Fibroblast of the aortic adventitia (primary cell): ENCODE results near the gene RFC2. TPM values are rescaled to one million over a fixed set of nuclear protein-coding genes. Genes with fewer than 3 reads are reported as not detected.
"Not testable (repeated sequence)": the region's sequence is repeated elsewhere in the genome, so short reads cannot be mapped to it uniquely, and the experiment has no call there.

Experiments
- DNase-seq: peaks from one replicate; pipeline ENCODE4 v3.0.0-alpha.2; 2010; ENCODE audit warnings: low read depth
- H3K4me3 ChIP-seq: 2 replicates; pipeline ENCODE4 v1.5.1; 2011; ENCODE audit warnings: low read depth, mild to moderate bottlenecking, control low read depth, low read length, moderate library complexity
- total RNA-seq: library from RNA; depleted of rRNA; stranded (reverse); fragments of >200 nt; gene quantifications from 2 replicates; pipeline ENCODE4 v1.2.3, GENCODE V29; 2012; ENCODE audit warnings: low replicate concordance
- TF ChIP-seq, protein P1 (sequence below): IDR thresholded peaks from 2 replicates; pipeline ENCODE4 v1.5.1; 2011; ENCODE audit warnings: mild to moderate bottlenecking, low read length, control low read depth, inconsistent platforms; ENCODE audit not compliant: insufficient read depth

The RFC2 gene
- total RNA-seq, 1 donor: 39.0 TPM

GRCh38 chr7:74217455-74218342, 36.5 kb downstream of the RFC2 start:
- TF ChIP-seq, protein P1, sequence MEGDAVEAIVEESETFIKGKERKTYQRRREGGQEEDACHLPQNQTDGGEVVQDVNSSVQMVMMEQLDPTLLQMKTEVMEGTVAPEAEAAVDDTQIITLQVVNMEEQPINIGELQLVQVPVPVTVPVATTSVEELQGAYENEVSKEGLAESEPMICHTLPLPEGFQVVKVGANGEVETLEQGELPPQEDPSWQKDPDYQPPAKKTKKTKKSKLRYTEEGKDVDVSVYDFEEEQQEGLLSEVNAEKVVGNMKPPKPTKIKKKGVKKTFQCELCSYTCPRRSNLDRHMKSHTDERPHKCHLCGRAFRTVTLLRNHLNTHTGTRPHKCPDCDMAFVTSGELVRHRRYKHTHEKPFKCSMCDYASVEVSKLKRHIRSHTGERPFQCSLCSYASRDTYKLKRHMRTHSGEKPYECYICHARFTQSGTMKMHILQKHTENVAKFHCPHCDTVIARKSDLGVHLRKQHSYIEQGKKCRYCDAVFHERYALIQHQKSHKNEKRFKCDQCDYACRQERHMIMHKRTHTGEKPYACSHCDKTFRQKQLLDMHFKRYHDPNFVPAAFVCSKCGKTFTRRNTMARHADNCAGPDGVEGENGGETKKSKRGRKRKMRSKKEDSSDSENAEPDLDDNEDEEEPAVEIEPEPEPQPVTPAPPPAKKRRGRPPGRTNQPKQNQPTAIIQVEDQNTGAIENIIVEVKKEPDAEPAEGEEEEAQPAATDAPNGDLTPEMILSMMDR: no peak
- H3K4me3 ChIP-seq: no peak overlapping the region
- no peak for DNase-seq

- peak; percentile 19 for DNase-seq
- TF ChIP-seq, protein P1: no peak
- no peak overlapping the region for H3K4me3 ChIP-seq
These were observed 37.8 kb downstream of the RFC2 start for GRCh38 chr7:74216361-74216761.

- TF ChIP-seq, protein P1: no peak
- H3K4me3 ChIP-seq: no peak overlapping the region
- no peak for DNase-seq
These were observed 38.3 kb downstream of the RFC2 start for GRCh38 chr7:74215921-74216320.

DNA sequence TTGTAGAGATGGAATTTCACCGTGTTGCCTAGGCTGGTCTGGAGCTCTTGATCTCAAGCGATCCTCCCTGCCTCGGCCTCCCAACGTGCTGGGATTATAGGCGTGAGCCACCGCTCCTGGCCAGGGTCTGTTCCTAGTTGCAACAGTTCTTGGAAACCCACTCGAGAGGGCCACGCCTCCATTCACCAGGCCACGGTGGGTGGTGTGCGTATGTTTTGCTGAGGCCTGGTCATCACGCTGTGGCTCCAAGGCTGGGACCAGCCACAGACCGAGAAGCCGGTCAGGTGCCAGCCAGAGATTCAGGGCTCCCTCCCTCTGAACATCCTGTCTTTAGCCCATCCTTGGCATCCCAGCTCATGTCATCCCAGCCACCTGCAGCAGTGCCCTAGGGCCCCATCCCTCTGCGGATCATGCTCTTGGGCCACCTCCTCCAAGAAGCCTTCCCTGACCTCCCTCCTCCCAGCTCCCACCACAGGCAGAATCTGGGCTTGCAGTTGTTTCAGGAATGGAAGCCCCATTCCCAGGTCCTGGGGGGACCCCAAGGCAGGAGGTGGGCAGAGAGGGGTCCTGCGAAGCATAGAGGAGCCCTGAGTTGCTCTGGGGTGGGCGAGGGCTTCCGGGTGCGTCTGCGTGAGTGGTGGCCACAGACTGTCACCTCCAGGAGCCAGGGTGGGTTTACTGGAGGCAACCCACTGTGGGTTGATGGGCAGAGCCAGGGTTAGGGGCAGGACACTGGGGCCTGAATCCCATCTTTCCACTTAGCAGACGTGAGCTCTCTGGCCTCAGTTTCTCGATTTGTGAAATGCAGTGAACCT, 39.2 kb downstream of the RFC2 start:
- DNase-seq: no peak
- TF ChIP-seq, protein P1: no peak
- H3K4me3 ChIP-seq: no peak overlapping the region

- no peak for DNase-seq
- no peak overlapping the region for H3K4me3 ChIP-seq
- TF ChIP-seq, protein P1: no peak
These were observed 41.5 kb downstream of the RFC2 start for GRCh38 chr7:74212661-74213060.

GRCh38 chr7:74208241-74208640, 46.0 kb downstream of the RFC2 start:
- H3K4me3 ChIP-seq, DNase-seq: not testable (repeated sequence)

GRCh38 chr7:74207586-74207985, 46.6 kb downstream of the RFC2 start:
- TF ChIP-seq, protein P1: no peak
- no peak for DNase-seq
- H3K4me3 ChIP-seq: no peak overlapping the region
